HFF-Myc (cell line): Measurements from ENCODE around the gene ITSN1.

Source experiments
- DNase-seq: peaks from one replicate; pipeline ENCODE4 v3.0.0-alpha.2; 2011; ENCODE audit warnings: low read depth; ENCODE audit errors: extremely low read depth
- H3K4me3 ChIP-seq: replicated peaks from 2 replicates; pipeline ENCODE4 v1.5.1; 2011; ENCODE audit warnings: low read depth, mild to moderate bottlenecking, control low read depth, low read length
- CTCF ChIP-seq: IDR thresholded peaks from 2 replicates; pipeline ENCODE4 v1.5.1; 2012; ENCODE audit warnings: mild to moderate bottlenecking, low read depth, low read length, control low read depth; ENCODE audit errors: missing control alignments

Gene ITSN1

GRCh38 chr21:33734291-33734690 is 92.0 kb downstream of the ITSN1 start:
- no peak for TF ChIP-seq CTCF
- no peak overlapping the region for H3K4me3 ChIP-seq
- DNase-seq, result no peak

GRCh38 chr21:33734818-33735217 is 92.5 kb downstream of the ITSN1 start:
- no peak for DNase-seq
- H3K4me3 ChIP-seq, result no peak overlapping the region
- TF ChIP-seq CTCF, result no peak

GRCh38 chr21:33736569-33736968 is 94.3 kb downstream of the ITSN1 start:
- DNase-seq, result no peak
- no peak for TF ChIP-seq CTCF
- H3K4me3 ChIP-seq, result no peak overlapping the region

- H3K4me3 ChIP-seq, result no peak overlapping the region
- TF ChIP-seq CTCF, result no peak
- DNase-seq, result no peak
Measured at GRCh38 chr21:33739701-33740100, 97.4 kb downstream of the ITSN1 start.

GRCh38 chr21:33747420-33747819 is 105.1 kb downstream of the ITSN1 start:
- H3K4me3 ChIP-seq, result no peak overlapping the region
- no peak for DNase-seq
- TF ChIP-seq CTCF, result no peak

- DNase-seq, result no peak
- TF ChIP-seq CTCF, result no peak
- no peak overlapping the region for H3K4me3 ChIP-seq
Measured at GRCh38 chr21:33748903-33749302, 106.6 kb downstream of the ITSN1 start.

- TF ChIP-seq CTCF, result no peak
- no peak for DNase-seq
- H3K4me3 ChIP-seq, result no peak overlapping the region
Measured at GRCh38 chr21:33750017-33750416, 107.7 kb downstream of the ITSN1 start.
